T-helper 17 cell (primary cell): ENCODE results near the gene MTMR4. TPM values are rescaled to one million over a fixed set of nuclear protein-coding genes. Genes with fewer than 3 reads are reported as not detected.
"Not testable (repeated sequence)": the region's sequence is repeated elsewhere in the genome, so short reads cannot be mapped to it uniquely, and the experiment has no call there.

ENCODE experiments used
- ATAC-seq: fragments of 150-1000 bp; cut with Tn5 transposase; 2 replicates; pipeline ENCODE4 v1.10.0; 2021; ENCODE audit warnings: mild to moderate bottlenecking, moderate library complexity
- DNase-seq, 3 donors: peaks; one replicate each; pipeline versions ENCODE4 v3.0.0 to v3.0.0-alpha.2; 2020 to 2021
- H3K9me3 ChIP-seq: one replicate; pipeline ENCODE4 v1.7.0; 2013; ENCODE audit warnings: low read length, mild to moderate bottlenecking; ENCODE audit not compliant: control insufficient read depth, poor library complexity, severe bottlenecking
- H3K27ac Mint-ChIP-seq: one replicate; pipeline ENCODE4 v1.8.0; 2022; ENCODE audit warnings: mild to moderate bottlenecking, moderate library complexity, mixed read lengths
- H3K27me3 Mint-ChIP-seq: one replicate; pipeline ENCODE4 v1.8.0; 2022; ENCODE audit warnings: mixed read lengths
- H3K36me3 Mint-ChIP-seq: one replicate; pipeline ENCODE4 v1.8.0; 2022; ENCODE audit warnings: low read depth, mixed read lengths
- H3K4me1 Mint-ChIP-seq: one replicate; pipeline ENCODE4 v1.8.0; 2022; ENCODE audit warnings: mild to moderate bottlenecking, mixed read lengths
- H3K4me3 Mint-ChIP-seq: one replicate; pipeline ENCODE4 v1.8.0; 2022; ENCODE audit warnings: mild to moderate bottlenecking, moderate library complexity, mixed read lengths
- total RNA-seq, 4 donors: library from RNA in 2 of 4; stranded (reverse) in 2 of 4; gene quantifications; one replicate each; pipeline ENCODE4 v1.2.3 and lab custom pipeline; 2022 to 2026

MTMR4 gene
- total RNA-seq, 2 donors from 2014 or later = 36.6 to 41.3 TPM

- DNase-seq (no peak), ATAC-seq (no peak)
- H3K9me3 ChIP-seq = no peaks in the 10 kb centered on the region
- no peak overlapping the region for H3K4me3 Mint-ChIP-seq
- no peak overlapping the region for H3K27ac Mint-ChIP-seq
- H3K36me3 Mint-ChIP-seq = peaks cover 3% of the 10 kb centered on the region
- H3K27me3 Mint-ChIP-seq = no peaks in the 10 kb centered on the region
- H3K4me1 Mint-ChIP-seq = peaks cover 12% of the 10 kb centered on the region
Measured at GRCh38 chr17:58501451-58501850, 13.0 kb downstream of the MTMR4 start.

DNA sequence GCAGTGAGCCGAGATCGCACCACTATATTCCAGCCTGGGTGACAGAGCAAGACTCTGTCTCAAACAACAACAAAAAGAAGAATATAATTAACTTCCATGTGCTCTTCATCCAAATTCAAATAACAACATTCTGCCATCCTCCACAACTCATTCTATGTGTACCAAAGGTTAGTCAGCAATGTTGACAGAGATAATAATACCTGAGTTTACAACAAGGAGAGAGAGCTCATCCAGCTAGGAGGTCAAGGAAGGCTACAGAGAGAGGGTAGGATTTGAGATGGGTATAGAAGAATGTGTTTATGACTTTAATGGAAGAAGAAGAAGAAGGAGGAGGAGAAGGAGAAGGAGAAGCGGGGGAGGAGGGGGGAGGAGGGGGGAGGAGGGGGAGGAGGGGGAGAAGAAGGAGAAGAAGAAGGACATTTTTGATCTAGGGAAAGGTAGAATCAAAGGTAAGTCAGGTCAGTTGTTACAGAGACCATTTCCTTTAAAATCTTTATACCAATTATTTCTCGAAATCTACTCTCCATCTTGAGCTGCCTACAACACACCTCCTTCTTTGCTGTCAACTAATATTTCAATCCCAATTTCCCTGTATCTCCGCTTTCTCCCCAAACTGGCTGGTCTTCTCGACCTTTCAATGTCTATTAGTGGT, 16.1 kb downstream of the MTMR4 start:
- Mint-ChIP-seq H3K36me3 (peaks cover 14% of the 10 kb centered on the region), H3K27ac (no peak overlapping the region), H3K4me1 (peaks cover 14% of the 10 kb centered on the region)

DNA sequence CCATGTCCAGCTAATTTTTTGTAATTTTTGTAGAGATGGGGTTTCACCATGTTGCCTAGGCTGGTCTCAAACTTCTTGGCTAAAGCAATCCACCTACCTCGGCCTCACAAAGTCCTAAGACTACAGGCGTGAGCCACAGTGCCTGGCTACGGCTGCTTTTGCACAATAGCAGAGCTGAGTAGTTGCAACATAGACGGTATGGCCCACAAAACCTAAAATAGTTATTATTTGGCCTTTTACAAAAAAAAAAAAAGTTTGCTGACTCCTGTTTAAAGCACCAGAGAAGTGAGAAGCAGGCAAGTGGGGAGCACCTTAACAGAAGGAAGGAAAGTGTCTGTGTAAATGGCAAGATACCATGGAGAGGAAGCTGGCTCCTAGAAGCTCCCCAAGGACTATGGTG, 20.9 kb downstream of the MTMR4 start:
- DNase-seq (no peak), ATAC-seq (no peak)
- Mint-ChIP-seq H3K27ac (no peak overlapping the region), H3K4me3 (no peak overlapping the region), H3K36me3 (peaks cover 14% of the 10 kb centered on the region), H3K4me1 (peaks cover 11% of the 10 kb centered on the region), H3K27me3 (no peaks in the 10 kb centered on the region)
- no peaks in the 10 kb centered on the region for H3K9me3 ChIP-seq

More for the DNA sequence above, 16.1 kb downstream of the MTMR4 start:
- no peaks in the 10 kb centered on the region for H3K27me3 Mint-ChIP-seq
- DNase-seq = no peak
- H3K4me3 Mint-ChIP-seq = no peak overlapping the region
- H3K9me3 ChIP-seq = no peaks in the 10 kb centered on the region
- no peak for ATAC-seq

GRCh38 chr17:58492238-58493121, 22.0 kb downstream of the MTMR4 start:
- no peaks in the 10 kb centered on the region for H3K9me3 ChIP-seq
- Mint-ChIP-seq H3K4me1 (peaks cover 8% of the 10 kb centered on the region), H3K36me3 (peaks cover 14% of the 10 kb centered on the region), H3K4me3 (no peak overlapping the region), H3K27me3 (no peaks in the 10 kb centered on the region), H3K27ac (no peak overlapping the region)
- no peak for ATAC-seq
- DNase-seq = no peak

- H3K36me3 Mint-ChIP-seq = peaks cover 14% of the 10 kb centered on the region
- H3K27me3 Mint-ChIP-seq = no peaks in the 10 kb centered on the region
Measured at GRCh38 chr17:58491510-58492045, 22.9 kb downstream of the MTMR4 start.

GRCh38 chr17:58488428-58488890, 26.0 kb downstream of the MTMR4 start:
- Mint-ChIP-seq H3K27me3 (no peaks in the 10 kb centered on the region), H3K4me3 (peak overlapping the region; percentile 25), H3K4me1 (peaks cover 11% of the 10 kb centered on the region), H3K27ac (no peak overlapping the region), H3K36me3 (peaks cover 3% of the 10 kb centered on the region)
- no peaks in the 10 kb centered on the region for H3K9me3 ChIP-seq
- DNase-seq (no peak), ATAC-seq (no peak)

More at GRCh38 chr17:58491510-58492045, 22.9 kb downstream of the MTMR4 start:
- DNase-seq (no peak), ATAC-seq (no peak)
- H3K4me1 Mint-ChIP-seq = peaks cover 6% of the 10 kb centered on the region
- no peak overlapping the region for H3K4me3 Mint-ChIP-seq
- H3K27ac Mint-ChIP-seq = no peak overlapping the region
- no peaks in the 10 kb centered on the region for H3K9me3 ChIP-seq

DNA sequence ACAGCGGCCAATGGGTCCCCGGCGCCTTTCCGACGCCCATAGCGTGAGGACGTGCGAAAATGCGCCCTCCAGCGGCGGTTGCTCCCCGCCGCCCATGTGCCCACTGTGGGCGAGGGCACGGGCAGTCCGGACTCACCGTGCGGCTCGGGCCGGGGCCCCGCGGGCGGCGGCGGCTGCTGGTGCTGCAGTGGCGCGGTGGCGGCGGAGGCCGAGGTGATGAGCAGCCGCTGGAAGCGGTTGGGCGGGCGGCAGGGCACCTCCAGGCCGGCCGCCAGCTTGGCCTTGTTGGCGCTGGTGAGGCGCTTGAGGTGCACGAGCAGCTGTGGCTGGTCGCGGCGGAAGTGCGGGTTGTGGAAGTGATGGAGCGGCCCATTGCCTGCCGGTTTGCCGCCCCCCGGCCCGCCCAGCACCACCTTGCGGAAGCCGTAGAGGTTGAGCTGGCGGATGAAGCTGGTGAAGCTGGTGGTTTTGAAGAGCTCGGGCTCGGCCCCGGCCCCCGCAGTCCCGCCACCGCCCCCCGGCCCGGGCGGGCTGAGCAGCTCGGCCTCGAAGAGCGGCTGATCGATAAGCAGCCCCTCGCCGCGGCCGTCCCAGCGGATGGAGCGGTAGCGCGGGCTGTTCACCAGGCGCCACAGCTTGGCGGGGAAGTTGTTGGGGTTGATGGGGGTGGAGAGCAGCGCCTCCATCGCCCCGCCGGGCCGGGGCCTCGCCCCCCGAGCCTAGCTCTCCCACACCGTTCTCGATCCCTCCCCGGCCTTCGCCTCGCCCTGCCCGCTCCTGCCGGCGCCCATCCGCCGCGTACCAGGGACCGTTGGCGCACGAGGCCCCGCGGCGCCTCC, 26.6 kb downstream of the MTMR4 start, which contains the start of gene HSF5:
Gene HSF5 (minus strand): TSS at position 820 of the 839 bp plus-strand sequence. CDS start 134 bp downstream, at position 686.
- H3K27ac Mint-ChIP-seq = no peak within 1 kb of the TSS

DNA sequence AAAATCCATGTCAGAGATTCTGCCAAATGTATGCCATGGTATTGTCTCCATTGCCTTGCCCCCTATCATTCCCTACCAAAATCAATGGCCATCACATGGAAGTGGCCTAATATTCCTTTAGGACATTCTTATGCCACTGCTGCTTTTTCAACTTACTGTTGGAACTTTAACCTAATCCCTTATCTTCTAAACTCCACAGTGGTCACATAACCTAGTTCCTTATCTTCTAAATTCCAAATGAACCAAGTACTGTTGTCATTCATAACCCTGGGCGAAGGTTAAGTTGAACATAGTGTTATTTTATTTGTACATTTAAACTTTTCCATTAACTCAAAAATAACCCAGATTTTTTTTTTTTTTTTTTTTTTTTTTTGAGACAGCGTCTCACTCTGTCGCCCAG, 29.8 kb downstream of the MTMR4 start:
- no peaks in the 10 kb centered on the region for H3K9me3 ChIP-seq
- DNase-seq = no peak
- Mint-ChIP-seq H3K4me3 (no peak overlapping the region), H3K36me3 (peaks cover 3% of the 10 kb centered on the region), H3K27me3 (no peaks in the 10 kb centered on the region), H3K4me1 (peaks cover 9% of the 10 kb centered on the region), H3K27ac (no peak overlapping the region)
- no peak for ATAC-seq

More for the DNA sequence above, 26.6 kb downstream of the MTMR4 start, which contains the start of gene HSF5:
- H3K4me3 Mint-ChIP-seq = peak within 1 kb of the TSS; percentile 75
- peak; percentile 57 to 65 (median 58) for DNase-seq
- peaks cover 1% of the 10 kb centered on the region for H3K36me3 Mint-ChIP-seq
- ATAC-seq = peak; percentile 92
- H3K4me1 Mint-ChIP-seq = peaks cover 11% of the 10 kb centered on the region
- H3K27me3 Mint-ChIP-seq = no peaks in the 10 kb centered on the region
- H3K9me3 ChIP-seq = no peaks in the 10 kb centered on the region

DNA sequence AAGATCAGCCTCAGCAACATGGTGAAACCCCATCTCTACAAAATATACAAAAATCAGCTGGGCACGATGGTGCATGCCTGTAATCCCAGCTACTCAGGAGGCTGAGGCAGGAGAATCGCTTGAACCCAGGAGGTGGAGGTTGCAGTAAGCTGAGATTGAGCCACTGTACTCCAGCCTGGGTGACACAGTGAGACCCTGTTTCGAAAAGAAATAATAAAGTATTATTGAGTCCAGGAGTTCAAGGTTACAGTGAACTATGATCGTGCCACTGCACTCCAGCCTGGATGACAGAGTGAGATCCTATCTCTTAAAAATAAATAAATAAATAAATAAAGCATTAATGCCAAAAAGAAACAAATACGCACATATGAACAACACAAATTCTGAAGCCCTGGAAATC, 32.6 kb downstream of the MTMR4 start:
- H3K4me1 Mint-ChIP-seq, H3K27me3 Mint-ChIP-seq, H3K36me3 Mint-ChIP-seq, H3K27ac Mint-ChIP-seq, ATAC-seq, H3K9me3 ChIP-seq, DNase-seq, H3K4me3 Mint-ChIP-seq: not testable (repeated sequence)

DNA sequence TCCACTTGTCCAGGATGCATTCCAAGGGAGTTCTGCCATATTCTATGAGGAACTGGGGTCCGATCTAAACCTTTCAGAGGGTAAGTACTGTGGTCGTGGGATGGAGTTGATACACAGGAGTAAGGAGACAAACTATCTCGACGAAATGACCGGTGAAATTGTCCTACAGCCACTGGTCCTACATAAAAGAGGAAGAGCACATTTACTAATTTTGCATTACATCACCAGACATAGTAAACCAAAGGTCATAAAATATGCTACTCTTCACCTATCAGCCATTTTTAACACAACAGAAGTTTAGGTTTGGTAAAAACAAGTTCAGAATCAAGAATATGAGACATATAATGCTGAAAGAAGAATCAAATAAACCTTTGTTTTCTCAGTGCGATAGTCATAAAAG, 34.3 kb downstream of the MTMR4 start:
- H3K27me3 Mint-ChIP-seq = no peaks in the 10 kb centered on the region
- no peak overlapping the region for H3K4me3 Mint-ChIP-seq
- H3K27ac Mint-ChIP-seq = no peak overlapping the region
- peaks cover 11% of the 10 kb centered on the region for H3K4me1 Mint-ChIP-seq
- H3K9me3 ChIP-seq = no peaks in the 10 kb centered on the region
- peaks cover 6% of the 10 kb centered on the region for H3K36me3 Mint-ChIP-seq
- ATAC-seq (no peak), DNase-seq (no peak)

- H3K9me3 ChIP-seq = no peaks in the 10 kb centered on the region
- H3K4me3 Mint-ChIP-seq = no peak overlapping the region
- H3K27ac Mint-ChIP-seq = no peak overlapping the region
- DNase-seq (no peak), ATAC-seq (no peak)
- no peaks in the 10 kb centered on the region for H3K27me3 Mint-ChIP-seq
- H3K4me1 Mint-ChIP-seq = peaks cover 3% of the 10 kb centered on the region
- H3K36me3 Mint-ChIP-seq = peaks cover 6% of the 10 kb centered on the region
Measured at GRCh38 chr17:58476812-58477211, 37.6 kb downstream of the MTMR4 start.

GRCh38 chr17:58475985-58476384, 38.5 kb downstream of the MTMR4 start:
- Mint-ChIP-seq H3K36me3 (peaks cover 6% of the 10 kb centered on the region), H3K4me3 (no peak overlapping the region), H3K27me3 (no peaks in the 10 kb centered on the region), H3K4me1 (peaks cover 3% of the 10 kb centered on the region), H3K27ac (no peak overlapping the region)
- DNase-seq (no peak), ATAC-seq (no peak)
- H3K9me3 ChIP-seq = no peaks in the 10 kb centered on the region
